ENCODE results near the gene DMD.

GRCh38 chrX:32642283-32642682 is 569.1 kb downstream of the DMD start:
- TF ChIP-seq POLR2A (IDR thresholded peaks at IDR 0.05) = no peak
- no peak for TF ChIP-seq CTCF (IDR thresholded peaks at IDR 0.05)
- TF ChIP-seq POLR2AphosphoS5 (IDR thresholded peaks at IDR 0.05) = no peak
